NCI-H1694 (cell line): Measurements from ENCODE around the gene AGPAT2.

Experiments
- DNase-seq: peaks from one replicate; lab custom pipeline; 2025; lab: John Stamatoyannopoulos, UW

AGPAT2 gene

GRCh38 chr9:136687721-136688223 lies 515 bp upstream of the AGPAT2 start:
- DNase-seq, result no peak

- DNase-seq, result no peak
Measured at GRCh38 chr9:136686534-136686793, 793 bp downstream of the AGPAT2 start.

GRCh38 chr9:136685790-136686533 lies 1.3 kb downstream of the AGPAT2 start:
- no peak for DNase-seq

- DNase-seq, result no peak
Measured at GRCh38 chr9:136685216-136685615, 2.0 kb downstream of the AGPAT2 start.

- DNase-seq, result no peak
Measured at GRCh38 chr9:136684799-136685198, 2.5 kb downstream of the AGPAT2 start.

GRCh38 chr9:136684339-136684738 lies 2.9 kb downstream of the AGPAT2 start:
- no peak for DNase-seq

- DNase-seq, result no peak
Measured at GRCh38 chr9:136683755-136684154, 3.5 kb downstream of the AGPAT2 start.

- DNase-seq, result no peak
Measured at GRCh38 chr9:136683173-136683745, 4.0 kb downstream of the AGPAT2 start.

- no peak for DNase-seq
Measured at GRCh38 chr9:136682710-136683109, 4.5 kb downstream of the AGPAT2 start.

GRCh38 chr9:136681945-136682699 lies 5.1 kb downstream of the AGPAT2 start:
- DNase-seq, result no peak

GRCh38 chr9:136681029-136681428 lies 6.2 kb downstream of the AGPAT2 start:
- no peak for DNase-seq

- no peak for DNase-seq
Measured at GRCh38 chr9:136679431-136679941, 7.8 kb downstream of the AGPAT2 start.

- DNase-seq, result no peak
Measured at GRCh38 chr9:136678624-136679023, 8.6 kb downstream of the AGPAT2 start.

GRCh38 chr9:136678034-136678433 lies 9.2 kb downstream of the AGPAT2 start:
- DNase-seq, result no peak

- no peak for DNase-seq
Measured at GRCh38 chr9:136676920-136677686, 10.2 kb downstream of the AGPAT2 start.

GRCh38 chr9:136676297-136676794 lies 10.9 kb downstream of the AGPAT2 start:
- DNase-seq, result no peak

GRCh38 chr9:136675477-136676296 lies 11.6 kb downstream of the AGPAT2 start:
- no peak for DNase-seq

GRCh38 chr9:136674786-136675349 lies 12.4 kb downstream of the AGPAT2 start:
- no peak for DNase-seq

GRCh38 chr9:136673975-136674785 lies 13.1 kb downstream of the AGPAT2 start:
- no peak for DNase-seq
